ENCODE data around the gene DAPK3. TPM values are rescaled to one million over a fixed set of nuclear protein-coding genes. Genes with fewer than 3 reads are reported as not detected.

Gene DAPK3
- total RNA-seq, 4 donors from 2014 or later = 25.4 to 68.8 (median 44.5) TPM

DNA sequence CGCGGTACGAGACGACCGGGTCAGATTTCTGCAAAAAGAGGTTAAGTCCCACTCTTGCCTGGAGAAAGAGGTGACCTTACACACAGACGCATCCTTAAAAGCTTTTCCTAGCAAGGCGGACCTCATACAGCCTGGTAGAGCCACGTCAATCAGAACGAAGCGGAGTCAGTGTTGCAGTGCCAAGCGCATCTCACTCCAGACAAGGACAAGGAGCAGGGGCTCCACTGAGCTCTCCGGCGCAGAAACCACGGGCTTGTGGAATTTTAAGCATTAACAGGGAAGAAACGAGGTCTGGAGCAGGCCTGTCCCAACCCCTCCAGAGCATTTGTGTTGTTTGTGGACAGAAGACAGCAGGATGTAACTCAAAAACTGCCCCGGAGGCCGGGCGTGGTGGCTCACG is 7.2 kb upstream of the DAPK3 start:
- TF ChIP-seq, protein P1, sequence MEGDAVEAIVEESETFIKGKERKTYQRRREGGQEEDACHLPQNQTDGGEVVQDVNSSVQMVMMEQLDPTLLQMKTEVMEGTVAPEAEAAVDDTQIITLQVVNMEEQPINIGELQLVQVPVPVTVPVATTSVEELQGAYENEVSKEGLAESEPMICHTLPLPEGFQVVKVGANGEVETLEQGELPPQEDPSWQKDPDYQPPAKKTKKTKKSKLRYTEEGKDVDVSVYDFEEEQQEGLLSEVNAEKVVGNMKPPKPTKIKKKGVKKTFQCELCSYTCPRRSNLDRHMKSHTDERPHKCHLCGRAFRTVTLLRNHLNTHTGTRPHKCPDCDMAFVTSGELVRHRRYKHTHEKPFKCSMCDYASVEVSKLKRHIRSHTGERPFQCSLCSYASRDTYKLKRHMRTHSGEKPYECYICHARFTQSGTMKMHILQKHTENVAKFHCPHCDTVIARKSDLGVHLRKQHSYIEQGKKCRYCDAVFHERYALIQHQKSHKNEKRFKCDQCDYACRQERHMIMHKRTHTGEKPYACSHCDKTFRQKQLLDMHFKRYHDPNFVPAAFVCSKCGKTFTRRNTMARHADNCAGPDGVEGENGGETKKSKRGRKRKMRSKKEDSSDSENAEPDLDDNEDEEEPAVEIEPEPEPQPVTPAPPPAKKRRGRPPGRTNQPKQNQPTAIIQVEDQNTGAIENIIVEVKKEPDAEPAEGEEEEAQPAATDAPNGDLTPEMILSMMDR (IDR thresholded peaks at IDR 0.05; ENCODE audit: low read depth) = no peak

DNA sequence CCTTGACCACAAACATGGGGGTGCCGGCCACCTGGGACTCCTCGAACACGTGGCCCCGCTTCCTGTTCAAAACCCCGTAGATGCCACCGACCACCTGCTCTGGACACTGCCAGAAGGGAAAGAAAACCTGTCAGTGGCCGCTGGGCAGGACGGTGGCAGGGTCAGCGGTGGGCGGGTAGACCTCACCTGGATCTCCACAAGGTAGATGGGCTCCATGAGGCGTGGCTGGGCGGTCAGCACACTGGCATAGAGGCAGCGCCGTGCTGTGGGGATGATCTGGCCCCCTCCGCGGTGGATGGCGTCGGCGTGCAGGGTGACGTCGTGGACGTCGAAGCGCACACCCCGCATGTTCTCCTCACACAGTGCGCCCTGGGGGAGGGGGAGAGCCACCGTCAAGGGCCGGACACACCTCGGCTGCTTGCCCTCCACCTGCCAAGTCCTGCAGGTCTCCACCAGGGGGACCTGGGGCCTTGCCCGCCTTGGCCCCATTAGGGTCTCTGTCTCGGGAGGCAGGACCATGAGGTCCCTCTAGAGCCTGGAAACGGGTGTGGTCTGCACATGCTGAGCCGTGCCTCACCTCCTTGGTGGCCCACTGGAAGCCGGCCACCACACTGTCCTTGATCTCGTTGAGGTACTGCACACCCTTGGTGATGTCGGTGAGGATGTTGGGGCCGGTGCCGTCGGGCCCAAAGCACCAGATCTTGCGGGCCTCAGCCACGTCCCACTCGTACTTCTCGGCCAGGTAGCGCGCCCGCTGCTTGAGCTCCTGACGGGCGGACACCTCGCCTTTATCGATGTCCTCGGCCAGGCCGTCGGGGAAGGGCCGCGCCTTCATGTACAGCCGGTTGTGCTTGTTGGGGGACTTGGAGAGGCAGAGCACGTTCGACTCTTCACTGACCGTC is 6.6 kb upstream of the DAPK3 start:
- TF ChIP-seq, protein P1 (IDR thresholded peaks at IDR 0.05; ENCODE audit: low read depth) = no peak

DNA sequence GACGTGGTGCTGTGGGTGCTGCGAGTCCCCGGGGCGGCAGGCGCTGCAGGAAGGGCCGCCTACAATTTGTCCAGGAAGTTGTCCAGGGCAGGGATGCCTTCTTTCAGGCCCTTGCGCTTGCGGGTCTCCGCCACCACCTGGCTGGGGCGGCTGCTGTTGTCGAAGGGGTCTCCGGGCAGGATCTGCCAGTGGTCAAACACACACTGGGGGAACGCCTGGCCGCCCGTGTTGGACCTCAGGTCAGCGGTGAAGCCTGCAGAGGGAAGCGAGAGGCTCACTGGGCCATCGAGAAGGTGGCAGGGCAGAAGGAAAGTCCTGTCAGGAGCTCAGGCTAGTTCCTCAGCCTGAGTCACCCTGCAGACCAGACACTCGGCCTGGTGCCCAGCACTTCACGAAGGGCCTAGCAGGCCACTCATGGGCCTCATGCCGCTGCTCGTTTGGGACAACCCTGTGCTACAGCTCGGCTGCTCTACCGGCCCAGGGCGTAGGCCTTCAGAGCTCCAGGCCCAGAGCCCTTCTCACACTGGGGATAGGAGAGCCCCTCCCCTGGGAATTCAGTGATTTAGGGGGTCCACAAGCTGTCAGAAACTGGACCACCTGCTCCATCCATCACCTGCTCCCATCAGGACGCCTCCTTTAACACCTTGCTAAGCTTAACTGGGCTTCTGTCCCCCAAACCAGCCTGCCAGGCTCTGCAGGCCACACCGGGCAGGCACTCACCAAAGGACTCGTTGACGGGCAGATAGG is 5.8 kb upstream of the DAPK3 start:
- TF ChIP-seq, protein P1 (IDR thresholded peaks at IDR 0.05; ENCODE audit: low read depth) = no peak

DNA sequence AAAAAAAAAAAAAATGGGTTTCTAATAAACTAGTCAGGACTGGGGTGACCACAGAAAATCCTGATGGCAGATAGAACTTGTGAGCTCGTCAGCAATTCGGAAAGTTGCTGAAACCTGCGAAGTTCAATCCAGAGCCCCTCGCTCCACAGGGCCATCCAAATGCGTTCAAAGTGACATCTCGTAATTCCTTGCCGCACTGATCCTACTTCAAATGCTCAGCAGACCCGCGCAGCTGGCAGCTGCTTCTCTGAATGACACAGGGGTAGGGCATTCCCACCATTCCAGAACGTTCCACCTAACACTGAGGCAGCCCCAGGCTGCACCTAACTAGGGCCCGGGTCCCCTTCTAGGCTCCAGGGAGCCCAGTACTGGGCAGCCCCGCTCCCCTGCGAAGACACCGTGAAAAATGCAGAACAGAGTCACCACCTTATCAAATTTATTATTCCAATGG is 4.8 kb upstream of the DAPK3 start:
- TF ChIP-seq, protein P1 (IDR thresholded peaks at IDR 0.05; ENCODE audit: low read depth) = no peak

DNA sequence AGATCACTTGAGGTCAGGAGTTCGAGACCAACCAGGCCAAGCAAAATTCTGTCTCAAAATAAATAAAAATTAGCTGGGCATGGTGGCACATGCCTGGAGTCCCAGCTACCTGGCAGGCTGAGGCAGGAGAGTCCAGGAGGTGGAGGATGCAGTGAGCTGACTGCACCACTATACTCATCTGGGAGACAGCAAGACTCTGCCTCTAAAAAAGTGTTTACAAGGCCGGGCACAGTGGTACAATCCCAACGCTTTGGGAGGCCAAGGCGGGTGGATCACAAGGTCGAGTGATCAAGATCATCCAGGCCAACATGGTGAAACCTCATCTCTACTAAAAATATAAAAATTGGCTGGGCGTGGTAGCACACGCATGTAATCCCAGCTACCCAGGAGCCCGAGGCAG is 4.2 kb upstream of the DAPK3 start:
- TF ChIP-seq, protein P1 (IDR thresholded peaks at IDR 0.05; ENCODE audit: low read depth) = no peak

DNA sequence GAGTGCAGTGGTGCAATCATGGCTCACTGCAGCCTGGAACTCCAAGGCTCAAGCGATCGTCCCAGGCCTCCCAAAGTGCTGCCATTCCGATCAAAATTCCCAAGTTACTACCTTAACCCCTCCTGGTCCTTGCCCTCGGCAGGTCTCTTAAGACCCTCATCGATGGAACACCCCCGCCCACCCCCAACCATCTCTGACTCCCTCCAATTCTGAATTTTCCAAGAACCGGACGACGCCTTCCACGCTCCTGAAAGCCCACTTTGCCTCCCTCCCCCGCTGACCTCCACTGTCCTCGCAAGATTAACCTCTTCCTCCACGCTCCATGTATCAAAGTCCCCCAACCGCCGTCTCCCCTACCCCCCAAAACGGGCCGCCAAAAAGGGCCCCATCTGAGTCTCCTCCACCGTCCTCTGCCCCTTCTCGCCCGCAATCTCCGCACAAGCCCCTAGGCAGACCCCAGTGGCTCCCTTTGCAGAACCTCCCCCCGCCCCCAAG is 539 bp downstream of the DAPK3 start:
- TF ChIP-seq, protein P1 (IDR thresholded peaks at IDR 0.05; ENCODE audit: low read depth) = no peak
